Karpas-422 (cell line): ENCODE measurements around the gene LRRC10B. TPM values are rescaled to one million over a fixed set of nuclear protein-coding genes. Genes with fewer than 3 reads are reported as not detected.

Experiments
- DNase-seq: peaks from one replicate; pipeline ENCODE4 v3.0.0-alpha.2; 2015
- H2AFZ ChIP-seq: fragments of 200-600 bp; sonication (generic); 2 replicates; pipeline ENCODE4 v1.6.1; 2014; ENCODE audit warnings: antibody characterized with exemption, low read length, mixed read lengths
- H3K27ac ChIP-seq: fragments of 200-600 bp; sonication (generic); 2 replicates; pipeline ENCODE4 v1.5.1; 2014; ENCODE audit warnings: mild to moderate bottlenecking, low read length, moderate library complexity
- H3K27me3 ChIP-seq: fragments of 200-600 bp; sonication (generic); 2 replicates; pipeline ENCODE4 v1.6.1; 2014; ENCODE audit warnings: low read length, mixed read lengths
- H3K36me3 ChIP-seq: fragments of 200-600 bp; sonication (generic); 2 replicates; pipeline ENCODE4 v1.6.1; 2014; ENCODE audit warnings: low read length, mixed read lengths; ENCODE audit not compliant: insufficient read depth
- H3K4me1 ChIP-seq: fragments of 200-600 bp; sonication (generic); 2 replicates; pipeline ENCODE4 v1.6.1; 2014; ENCODE audit warnings: mild to moderate bottlenecking, low read length, mixed read lengths
- H3K4me2 ChIP-seq: fragments of 200-600 bp; sonication (generic); 2 replicates; pipeline ENCODE4 v1.6.1; 2014; ENCODE audit warnings: low read length, low read depth, mild to moderate bottlenecking; ENCODE audit not compliant: poor library complexity, severe bottlenecking
- H3K4me3 ChIP-seq: fragments of 200-600 bp; sonication (generic); 2 replicates; pipeline ENCODE4 v1.5.1; 2014; ENCODE audit warnings: mild to moderate bottlenecking, antibody characterized with exemption, low read length, mixed read lengths
- H3K79me2 ChIP-seq: fragments of 200-600 bp; sonication (generic); 2 replicates; pipeline ENCODE4 v1.6.1; 2014; ENCODE audit warnings: mild to moderate bottlenecking, low read length, mixed read lengths
- H3K9ac ChIP-seq: fragments of 200-600 bp; sonication (generic); 2 replicates; pipeline ENCODE4 v1.6.0; 2014; ENCODE audit warnings: low read length
- H3K9me2 ChIP-seq: fragments of 200-600 bp; sonication (generic), shearing (Covaris generic); replicated peaks from 2 replicates; pipeline ENCODE4 v1.6.0; 2014; ENCODE audit warnings: mild to moderate bottlenecking, low read length, moderate library complexity; ENCODE audit not compliant: insufficient read depth
- H3K9me3 ChIP-seq: fragments of 300-700, 200-600 bp; sonication (generic); 2 replicates; pipeline ENCODE4 v1.6.1; 2014; ENCODE audit warnings: low read length, mixed read lengths
- H4K20me1 ChIP-seq: fragments of 200-600 bp; sonication (generic); 2 replicates; pipeline ENCODE4 v1.6.1; 2014; ENCODE audit warnings: mild to moderate bottlenecking, antibody characterized with exemption, low read length, low read depth; ENCODE audit not compliant: insufficient read depth
- total RNA-seq: library from RNA; depleted of rRNA; stranded (reverse); fragments of >200 nt; shearing (Covaris generic); gene quantifications from 2 replicates; pipeline ENCODE4 v1.2.3, GENCODE V29; 2014; ENCODE audit warnings: low replicate concordance

Gene LRRC10B
- total RNA-seq, 1 experiment from 2014 or later = not detected

- H3K9me2 ChIP-seq = no peaks in the 10 kb centered on the region
- no peaks in the 10 kb centered on the region; the same call in 1 of the 2 replicates for H4K20me1 ChIP-seq
- no peak overlapping the region for H3K4me3 ChIP-seq
- no peak overlapping the region for H3K4me2 ChIP-seq
- H3K27me3 ChIP-seq = no peaks in the 10 kb centered on the region
- no peak for DNase-seq
- H3K36me3 ChIP-seq = no peaks in the 10 kb centered on the region
- H2AFZ ChIP-seq = no peak overlapping the region
- H3K27ac ChIP-seq = no peak overlapping the region
- H3K4me1 ChIP-seq = peaks cover 15% of the 10 kb centered on the region
- no peaks in the 10 kb centered on the region for H3K79me2 ChIP-seq
- H3K9me3 ChIP-seq = no peaks in the 10 kb centered on the region
- no peak overlapping the region for H3K9ac ChIP-seq
Observed at GRCh38 chr11:61539831-61540357, 31.3 kb downstream of the LRRC10B start.

GRCh38 chr11:61540528-61540927 is 32.0 kb downstream of the LRRC10B start:
- H3K9me3 ChIP-seq = no peaks in the 10 kb centered on the region
- no peaks in the 10 kb centered on the region for H3K9me2 ChIP-seq
- no peaks in the 10 kb centered on the region for H3K36me3 ChIP-seq
- H3K27ac ChIP-seq = no peak overlapping the region
- no peaks in the 10 kb centered on the region; the same call in 1 of the 2 replicates for H4K20me1 ChIP-seq
- H3K27me3 ChIP-seq = no peaks in the 10 kb centered on the region
- H3K4me1 ChIP-seq = peaks cover 15% of the 10 kb centered on the region
- H3K9ac ChIP-seq = no peak overlapping the region
- no peak overlapping the region for H3K4me3 ChIP-seq
- no peak overlapping the region for H2AFZ ChIP-seq
- H3K79me2 ChIP-seq = no peaks in the 10 kb centered on the region
- no peak overlapping the region for H3K4me2 ChIP-seq
- no peak for DNase-seq

GRCh38 chr11:61541598-61541997 is 33.0 kb downstream of the LRRC10B start:
- no peak overlapping the region for H3K9ac ChIP-seq

GRCh38 chr11:61542024-61542461 is 33.5 kb downstream of the LRRC10B start:
- H3K9me3 ChIP-seq = no peaks in the 10 kb centered on the region
- no peaks in the 10 kb centered on the region for H3K9me2 ChIP-seq
- peaks cover 15% of the 10 kb centered on the region for H3K4me1 ChIP-seq
- H2AFZ ChIP-seq = no peak overlapping the region
- no peaks in the 10 kb centered on the region; the same call in 1 of the 2 replicates for H4K20me1 ChIP-seq
- H3K79me2 ChIP-seq = no peaks in the 10 kb centered on the region
- H3K9ac ChIP-seq = no peak overlapping the region
- H3K27me3 ChIP-seq = no peaks in the 10 kb centered on the region
- DNase-seq = no peak
- H3K36me3 ChIP-seq = no peaks in the 10 kb centered on the region
- H3K4me2 ChIP-seq = peak overlapping the region; percentile 26
- no peak overlapping the region for H3K27ac ChIP-seq
- H3K4me3 ChIP-seq = no peak overlapping the region

More at GRCh38 chr11:61541598-61541997, 33.0 kb downstream of the LRRC10B start:
- Histone ChIP-seq H2AFZ (no peak overlapping the region), H3K27me3 (no peaks in the 10 kb centered on the region), H3K9me3 (no peaks in the 10 kb centered on the region), H4K20me1 (no peaks in the 10 kb centered on the region; the same call in 1 of the 2 replicates), H3K9me2 (no peaks in the 10 kb centered on the region), H3K79me2 (no peaks in the 10 kb centered on the region), H3K27ac (no peak overlapping the region), H3K4me2 (peak overlapping the region; percentile 26), H3K4me1 (peaks cover 15% of the 10 kb centered on the region), H3K36me3 (no peaks in the 10 kb centered on the region), H3K4me3 (no peak overlapping the region)
- DNase-seq = peak; percentile 58

- no peaks in the 10 kb centered on the region for H3K36me3 ChIP-seq
- H3K4me3 ChIP-seq = no peak overlapping the region
- H3K4me1 ChIP-seq = peaks cover 15% of the 10 kb centered on the region
- no peaks in the 10 kb centered on the region for H3K79me2 ChIP-seq
- no peak for DNase-seq
- no peaks in the 10 kb centered on the region for H3K27me3 ChIP-seq
- H3K4me2 ChIP-seq = no peak overlapping the region
- no peaks in the 10 kb centered on the region for H3K9me3 ChIP-seq
- H2AFZ ChIP-seq = no peak overlapping the region
- no peaks in the 10 kb centered on the region for H3K9me2 ChIP-seq
- no peak overlapping the region for H3K9ac ChIP-seq
- no peak overlapping the region for H3K27ac ChIP-seq
- no peaks in the 10 kb centered on the region; the same call in 1 of the 2 replicates for H4K20me1 ChIP-seq
Observed at GRCh38 chr11:61542705-61543104, 34.2 kb downstream of the LRRC10B start.

- no peak for DNase-seq
- Histone ChIP-seq H4K20me1 (no peaks in the 10 kb centered on the region; the same call in 1 of the 2 replicates), H3K79me2 (no peaks in the 10 kb centered on the region), H3K36me3 (no peaks in the 10 kb centered on the region), H3K27me3 (no peaks in the 10 kb centered on the region), H2AFZ (no peak overlapping the region), H3K4me2 (no peak overlapping the region), H3K27ac (no peak overlapping the region), H3K4me3 (no peak overlapping the region), H3K9me2 (no peaks in the 10 kb centered on the region), H3K4me1 (peaks cover 15% of the 10 kb centered on the region), H3K9me3 (no peaks in the 10 kb centered on the region), H3K9ac (no peak overlapping the region)
Observed at GRCh38 chr11:61543606-61544306, 35.2 kb downstream of the LRRC10B start.

GRCh38 chr11:61544466-61544865 is 35.9 kb downstream of the LRRC10B start:
- Histone ChIP-seq H3K27me3 (no peaks in the 10 kb centered on the region), H3K36me3 (no peaks in the 10 kb centered on the region), H3K79me2 (no peaks in the 10 kb centered on the region), H3K9ac (no peak overlapping the region), H2AFZ (no peak overlapping the region), H4K20me1 (no peaks in the 10 kb centered on the region; the same call in 1 of the 2 replicates), H3K9me3 (no peaks in the 10 kb centered on the region), H3K4me2 (no peak overlapping the region), H3K9me2 (no peaks in the 10 kb centered on the region), H3K4me3 (no peak overlapping the region), H3K27ac (no peak overlapping the region), H3K4me1 (peaks cover 15% of the 10 kb centered on the region)
- DNase-seq = no peak

- H3K27ac ChIP-seq = no peak overlapping the region
- H3K9ac ChIP-seq = no peak overlapping the region
- H3K27me3 ChIP-seq = no peaks in the 10 kb centered on the region
- no peak overlapping the region for H2AFZ ChIP-seq
- peak; percentile 68 for DNase-seq
- no peaks in the 10 kb centered on the region; the same call in 1 of the 2 replicates for H4K20me1 ChIP-seq
- H3K79me2 ChIP-seq = no peaks in the 10 kb centered on the region
- no peak overlapping the region for H3K4me2 ChIP-seq
- no peaks in the 10 kb centered on the region for H3K9me2 ChIP-seq
- H3K36me3 ChIP-seq = no peaks in the 10 kb centered on the region
- H3K9me3 ChIP-seq = no peaks in the 10 kb centered on the region
- H3K4me3 ChIP-seq = no peak overlapping the region
- H3K4me1 ChIP-seq = peaks cover 15% of the 10 kb centered on the region
Observed at GRCh38 chr11:61545341-61545740, 36.8 kb downstream of the LRRC10B start.
